Upper lobe of left lung (tissue), 4 donors: ENCODE results near the gene DHFR.

ENCODE experiments used
- CTCF ChIP-seq, 6 experiments: fragments of 450-650 bp in 4 of 6; fragments of 200-600 bp in 2 of 6; sonication (generic) in 2 of 6; IDR thresholded peaks; one replicate each; pipeline ENCODE4 v1.5.1; 2016 to 2019; ENCODE audit warnings: antibody characterized with exemption in 6 of 6
- EP300 ChIP-seq, 4 donors: sonication (generic); formaldehyde crosslinking; IDR thresholded peaks; one replicate each; pipeline ENCODE4 v1.5.1; 2017; ENCODE audit warnings: antibody characterized with exemption in 4 of 4, control low read depth in 2 of 4
- POLR2A ChIP-seq, 4 donors: fragments of 450-650 bp; IDR thresholded peaks; one replicate each; pipeline ENCODE4 v1.5.1; 2016 to 2017; ENCODE audit warnings: antibody characterized with exemption in 4 of 4, mild to moderate bottlenecking in 2 of 4

- TF ChIP-seq CTCF (IDR thresholded peaks at IDR 0.05) (peak in 3 of 6 experiments; percentile 17 to 33 (median 26)), POLR2A (IDR thresholded peaks at IDR 0.05) (no peak), EP300 (IDR thresholded peaks at IDR 0.05) (no peak)
Measured at GRCh38 chr5:80686757-80687156, 32.0 kb upstream of the DHFR start.
